ENCODE data around the gene GDPD5.

DNA sequence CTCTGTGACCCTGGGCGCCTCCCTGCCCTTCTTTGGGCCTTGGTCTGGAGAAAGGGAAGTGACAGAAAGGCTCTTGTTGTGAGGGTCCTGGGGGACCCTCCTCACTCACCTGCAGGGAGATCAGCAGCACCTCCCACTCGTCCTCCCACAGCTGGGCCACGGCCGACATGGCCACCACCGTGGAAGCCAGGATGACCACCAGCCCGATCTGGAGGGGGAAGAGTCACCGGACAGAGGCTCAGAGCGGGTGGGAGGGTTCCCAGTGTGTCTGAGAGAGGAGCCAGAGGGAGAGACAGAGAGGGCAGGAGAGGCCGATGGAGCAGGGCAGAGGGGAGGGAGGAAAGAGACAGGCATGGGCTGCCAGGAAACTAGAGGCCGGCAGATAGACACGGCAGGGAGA is 76.0 kb downstream of the GDPD5 start:
- TF ChIP-seq POLR2A (IDR thresholded peaks at IDR 0.05; ENCODE audit: low read depth, low read length) (no peak), EZH2 (IDR thresholded peaks at IDR 0.05; ENCODE audit: borderline replicate concordance, low read depth, low read length, severe bottlenecking) (no peak), POLR2AphosphoS5 (IDR thresholded peaks at IDR 0.05; ENCODE audit: insufficient read depth, low read depth, low read length) (no peak), FOS (IDR thresholded peaks at IDR 0.05; ENCODE audit: borderline replicate concordance, insufficient read depth, low read length) (no peak), JUN (IDR thresholded peaks at IDR 0.05; ENCODE audit: borderline replicate concordance, insufficient read depth, insufficient read length, low read depth) (no peak), MYC (IDR thresholded peaks at IDR 0.05; ENCODE audit: low read depth, low read length) (no peak), GATA2 (IDR thresholded peaks at IDR 0.05; ENCODE audit: insufficient read depth, insufficient read length, low read depth, low read length) (no peak)
- TF ChIP-seq, protein P1, sequence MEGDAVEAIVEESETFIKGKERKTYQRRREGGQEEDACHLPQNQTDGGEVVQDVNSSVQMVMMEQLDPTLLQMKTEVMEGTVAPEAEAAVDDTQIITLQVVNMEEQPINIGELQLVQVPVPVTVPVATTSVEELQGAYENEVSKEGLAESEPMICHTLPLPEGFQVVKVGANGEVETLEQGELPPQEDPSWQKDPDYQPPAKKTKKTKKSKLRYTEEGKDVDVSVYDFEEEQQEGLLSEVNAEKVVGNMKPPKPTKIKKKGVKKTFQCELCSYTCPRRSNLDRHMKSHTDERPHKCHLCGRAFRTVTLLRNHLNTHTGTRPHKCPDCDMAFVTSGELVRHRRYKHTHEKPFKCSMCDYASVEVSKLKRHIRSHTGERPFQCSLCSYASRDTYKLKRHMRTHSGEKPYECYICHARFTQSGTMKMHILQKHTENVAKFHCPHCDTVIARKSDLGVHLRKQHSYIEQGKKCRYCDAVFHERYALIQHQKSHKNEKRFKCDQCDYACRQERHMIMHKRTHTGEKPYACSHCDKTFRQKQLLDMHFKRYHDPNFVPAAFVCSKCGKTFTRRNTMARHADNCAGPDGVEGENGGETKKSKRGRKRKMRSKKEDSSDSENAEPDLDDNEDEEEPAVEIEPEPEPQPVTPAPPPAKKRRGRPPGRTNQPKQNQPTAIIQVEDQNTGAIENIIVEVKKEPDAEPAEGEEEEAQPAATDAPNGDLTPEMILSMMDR (IDR thresholded peaks at IDR 0.05; ENCODE audit: extremely low read depth in 1 of 2, insufficient read depth in 1 of 2, low read depth in 1 of 2, low read length in 2 of 2): no peak
- TF ChIP-seq, protein P2, sequence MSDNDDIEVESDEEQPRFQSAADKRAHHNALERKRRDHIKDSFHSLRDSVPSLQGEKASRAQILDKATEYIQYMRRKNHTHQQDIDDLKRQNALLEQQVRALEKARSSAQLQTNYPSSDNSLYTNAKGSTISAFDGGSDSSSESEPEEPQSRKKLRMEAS (IDR thresholded peaks at IDR 0.05; ENCODE audit: insufficient read depth, insufficient read length): no peak

Measured in endothelial cell of umbilical vein (primary cell).